Loucy (cell line): ENCODE results near the gene TC2N.

ENCODE experiments used
- H2AFZ ChIP-seq: fragments of 200-600 bp; sonication (generic); 2 replicates; pipeline ENCODE4 v1.6.0; 2016; ENCODE audit warnings: antibody characterized with exemption, mild to moderate bottlenecking, low read length, moderate library complexity
- H3F3A ChIP-seq: fragments of 200-600 bp; 2 replicates; pipeline ENCODE4 v1.6.0; 2016; ENCODE audit warnings: antibody characterized with exemption, low read depth, mild to moderate bottlenecking
- H3K27me3 ChIP-seq: fragments of 200-600 bp; sonication (generic); 2 replicates; pipeline ENCODE4 v1.6.1; 2014; ENCODE audit warnings: low read length, mild to moderate bottlenecking; ENCODE audit not compliant: insufficient read depth, poor library complexity, severe bottlenecking
- H3K36me3 ChIP-seq: fragments of 200-600 bp; sonication (generic); 2 replicates; pipeline ENCODE4 v1.6.1; 2016; ENCODE audit warnings: low read length; ENCODE audit not compliant: insufficient read depth
- H3K4me1 ChIP-seq: fragments of 200-600 bp; sonication (generic); 2 replicates; pipeline ENCODE4 v1.5.1; 2014; ENCODE audit warnings: low read length, mild to moderate bottlenecking; ENCODE audit not compliant: insufficient read depth, poor library complexity, severe bottlenecking
- H3K4me2 ChIP-seq: fragments of 200-600 bp; sonication (generic); 2 replicates; pipeline ENCODE4 v1.6.0; 2014; ENCODE audit warnings: antibody characterized with exemption, low read length, low read depth, mild to moderate bottlenecking; ENCODE audit not compliant: poor library complexity, severe bottlenecking
- H3K4me3 ChIP-seq: fragments of 200-600 bp; sonication (generic); 2 replicates; pipeline ENCODE4 v1.5.1; 2014; ENCODE audit warnings: low read length, mild to moderate bottlenecking, mixed read lengths; ENCODE audit not compliant: poor library complexity, severe bottlenecking
- H3K79me2 ChIP-seq: fragments of 200-600 bp; sonication (generic); 2 replicates; pipeline ENCODE4 v1.6.1; 2014; ENCODE audit warnings: low read length; ENCODE audit not compliant: insufficient read depth
- H3K9ac ChIP-seq: fragments of 200-600 bp; sonication (generic); 2 replicates; pipeline ENCODE4 v1.6.0; 2014; ENCODE audit warnings: mild to moderate bottlenecking, low read depth, low read length, moderate library complexity; ENCODE audit not compliant: poor library complexity, severe bottlenecking
- H3K9me2 ChIP-seq: fragments of 200-600 bp; sonication (generic); replicated peaks from 2 replicates; pipeline ENCODE4 v1.6.1; 2016; ENCODE audit warnings: low read depth, low read length, mixed read lengths
- H3K9me3 ChIP-seq: fragments of 200-600 bp; sonication (generic); 2 replicates; pipeline ENCODE4 v1.6.1; 2014; ENCODE audit warnings: mild to moderate bottlenecking, antibody characterized with exemption, low read length, low read depth; ENCODE audit not compliant: insufficient read depth
- H4K20me1 ChIP-seq: fragments of 200-600 bp; sonication (generic); 2 replicates; pipeline ENCODE4 v1.6.0; 2014; ENCODE audit warnings: antibody characterized with exemption, low read length, mild to moderate bottlenecking; ENCODE audit not compliant: insufficient read depth, poor library complexity, severe bottlenecking
- EZH2phosphoT487 ChIP-seq: fragments of 200-600 bp; IDR thresholded peaks from 2 replicates; pipeline ENCODE4 v1.6.1; 2018; ENCODE audit warnings: antibody characterized with exemption, mild to moderate bottlenecking, moderate library complexity, borderline replicate concordance
- TF ChIP-seq, protein P1 (sequence below): fragments of 200-600 bp; sonication (generic); conservative IDR thresholded peaks from 2 replicates; pipeline ENCODE4 v1.5.1; 2014; ENCODE audit warnings: mild to moderate bottlenecking, antibody characterized with exemption, low read length

The TC2N gene

DNA sequence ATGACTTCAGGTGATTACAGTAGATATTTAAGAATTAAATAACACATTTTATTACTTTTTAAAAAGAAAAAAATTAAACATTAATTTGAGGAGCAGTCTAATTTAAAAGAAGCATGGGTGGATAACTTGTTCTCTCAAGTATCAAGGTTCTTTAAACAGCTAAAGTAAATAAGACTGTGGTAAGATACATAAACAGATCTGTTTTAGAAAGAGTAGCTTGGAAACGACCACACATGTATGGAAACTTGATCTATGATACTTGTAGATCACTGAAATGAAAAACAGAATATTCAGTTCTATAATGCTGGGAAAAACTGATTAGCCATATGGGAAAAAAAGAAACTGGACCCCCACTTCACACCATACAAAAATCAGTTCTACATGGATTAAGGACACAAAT is 36.0 kb downstream of the TC2N start:
- Histone ChIP-seq H3K9me3 (no peaks in the 10 kb centered on the region), H3F3A (no peaks in the 10 kb centered on the region), H4K20me1 (no peaks in the 10 kb centered on the region), H3K4me2 (no peak overlapping the region), H3K79me2 (no peaks in the 10 kb centered on the region), H3K9ac (no peak overlapping the region), H3K9me2 (no peaks in the 10 kb centered on the region), H2AFZ (no peak overlapping the region), H3K36me3 (no peaks in the 10 kb centered on the region), H3K4me1 (peaks cover 8% of the 10 kb centered on the region), H3K4me3 (no peak overlapping the region), H3K27me3 (no peaks in the 10 kb centered on the region)
- TF ChIP-seq EZH2phosphoT487, result no peak
- TF ChIP-seq, protein P1, sequence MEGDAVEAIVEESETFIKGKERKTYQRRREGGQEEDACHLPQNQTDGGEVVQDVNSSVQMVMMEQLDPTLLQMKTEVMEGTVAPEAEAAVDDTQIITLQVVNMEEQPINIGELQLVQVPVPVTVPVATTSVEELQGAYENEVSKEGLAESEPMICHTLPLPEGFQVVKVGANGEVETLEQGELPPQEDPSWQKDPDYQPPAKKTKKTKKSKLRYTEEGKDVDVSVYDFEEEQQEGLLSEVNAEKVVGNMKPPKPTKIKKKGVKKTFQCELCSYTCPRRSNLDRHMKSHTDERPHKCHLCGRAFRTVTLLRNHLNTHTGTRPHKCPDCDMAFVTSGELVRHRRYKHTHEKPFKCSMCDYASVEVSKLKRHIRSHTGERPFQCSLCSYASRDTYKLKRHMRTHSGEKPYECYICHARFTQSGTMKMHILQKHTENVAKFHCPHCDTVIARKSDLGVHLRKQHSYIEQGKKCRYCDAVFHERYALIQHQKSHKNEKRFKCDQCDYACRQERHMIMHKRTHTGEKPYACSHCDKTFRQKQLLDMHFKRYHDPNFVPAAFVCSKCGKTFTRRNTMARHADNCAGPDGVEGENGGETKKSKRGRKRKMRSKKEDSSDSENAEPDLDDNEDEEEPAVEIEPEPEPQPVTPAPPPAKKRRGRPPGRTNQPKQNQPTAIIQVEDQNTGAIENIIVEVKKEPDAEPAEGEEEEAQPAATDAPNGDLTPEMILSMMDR, result no peak

DNA sequence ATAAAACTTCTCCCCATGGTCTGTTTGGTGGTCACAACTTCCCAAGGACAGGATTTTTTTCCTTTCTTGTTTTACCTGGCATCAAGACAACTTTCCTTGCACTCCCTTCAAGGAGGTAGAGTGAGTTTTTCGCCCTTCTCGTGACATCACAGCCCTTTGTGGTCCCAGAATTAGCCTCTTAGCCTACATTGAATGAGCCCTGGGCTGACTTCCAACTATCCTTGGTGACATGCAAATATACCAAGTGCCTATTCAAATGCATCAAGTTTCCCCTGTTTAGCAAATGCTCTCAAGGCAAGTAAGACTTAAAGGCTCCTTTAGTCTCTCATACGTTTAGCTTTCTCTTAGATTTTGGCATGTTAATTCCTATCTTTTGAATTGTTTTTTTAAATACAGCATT is 36.6 kb downstream of the TC2N start:
- no peak overlapping the region for H3K4me3 ChIP-seq
- H3K27me3 ChIP-seq, result no peaks in the 10 kb centered on the region
- H4K20me1 ChIP-seq, result no peaks in the 10 kb centered on the region
- TF ChIP-seq, protein P1, result no peak
- TF ChIP-seq EZH2phosphoT487, result no peak
- no peak overlapping the region for H3K4me2 ChIP-seq
- no peak overlapping the region for H2AFZ ChIP-seq
- no peaks in the 10 kb centered on the region for H3F3A ChIP-seq
- no peaks in the 10 kb centered on the region for H3K9me2 ChIP-seq
- H3K4me1 ChIP-seq, result peaks cover 8% of the 10 kb centered on the region
- no peaks in the 10 kb centered on the region for H3K79me2 ChIP-seq
- no peaks in the 10 kb centered on the region for H3K9me3 ChIP-seq
- no peaks in the 10 kb centered on the region for H3K36me3 ChIP-seq
- H3K9ac ChIP-seq, result no peak overlapping the region

GRCh38 chr14:91829511-91829910 is 37.8 kb downstream of the TC2N start:
- no peaks in the 10 kb centered on the region for H3K27me3 ChIP-seq
- H3K79me2 ChIP-seq, result no peaks in the 10 kb centered on the region
- no peak overlapping the region for H3K4me3 ChIP-seq
- H3K9me2 ChIP-seq, result no peaks in the 10 kb centered on the region
- no peak for TF ChIP-seq EZH2phosphoT487
- TF ChIP-seq, protein P1, result no peak
- peak overlapping the region; percentile 6 for H3K4me2 ChIP-seq
- H3K9ac ChIP-seq, result no peak overlapping the region
- no peaks in the 10 kb centered on the region for H3K9me3 ChIP-seq
- peaks cover 8% of the 10 kb centered on the region for H3K4me1 ChIP-seq
- no peaks in the 10 kb centered on the region for H3F3A ChIP-seq
- H4K20me1 ChIP-seq, result no peaks in the 10 kb centered on the region
- no peak overlapping the region for H2AFZ ChIP-seq
- no peaks in the 10 kb centered on the region for H3K36me3 ChIP-seq
